HPDE6-E6E7 (cell line): Measurements from ENCODE around the gene COPS9.

Source experiments
- DNase-seq: peaks from one replicate; pipeline ENCODE4 v3.0.0; 2011; ENCODE audit warnings: missing footprints; ENCODE audit errors: extremely low spot score

Gene COPS9

GRCh38 chr2:240147911-240148587 lies 11.9 kb upstream of the COPS9 start:
- DNase-seq: no peak

GRCh38 chr2:240147382-240147781 lies 11.3 kb upstream of the COPS9 start:
- DNase-seq: no peak

- no peak for DNase-seq
Observed at GRCh38 chr2:240146627-240147278, 10.6 kb upstream of the COPS9 start.

GRCh38 chr2:240146141-240146561 lies 10.0 kb upstream of the COPS9 start:
- DNase-seq: no peak

- no peak for DNase-seq
Observed at GRCh38 chr2:240145461-240145860, 9.4 kb upstream of the COPS9 start.

- no peak for DNase-seq
Observed at GRCh38 chr2:240144649-240145261, 8.7 kb upstream of the COPS9 start.

GRCh38 chr2:240143801-240144648 lies 7.9 kb upstream of the COPS9 start:
- peak; percentile 58 for DNase-seq

GRCh38 chr2:240143276-240143675 lies 7.2 kb upstream of the COPS9 start:
- DNase-seq: no peak

GRCh38 chr2:240142859-240143258 lies 6.8 kb upstream of the COPS9 start:
- no peak for DNase-seq

- DNase-seq: no peak
Observed at GRCh38 chr2:240142256-240142775, 6.2 kb upstream of the COPS9 start.

- DNase-seq: no peak
Observed at GRCh38 chr2:240141736-240142135, 5.6 kb upstream of the COPS9 start.

- DNase-seq: no peak
Observed at GRCh38 chr2:240140920-240141319, 4.8 kb upstream of the COPS9 start.

GRCh38 chr2:240140511-240140910 lies 4.4 kb upstream of the COPS9 start, which contains the start of gene OTOS:
Gene OTOS, minus strand, starts transcription at chr2:240140658. Its CDS starts 332 bp downstream, at chr2:240140326.
- DNase-seq: no peak

- no peak for DNase-seq
Observed at GRCh38 chr2:240139666-240140393, 3.7 kb upstream of the COPS9 start.

GRCh38 chr2:240139011-240139441 lies 2.9 kb upstream of the COPS9 start:
- DNase-seq: no peak

GRCh38 chr2:240138254-240138984 lies 2.3 kb upstream of the COPS9 start:
- DNase-seq: peak; percentile 55

GRCh38 chr2:240137596-240138253 lies 1.6 kb upstream of the COPS9 start:
- DNase-seq: no peak

- no peak for DNase-seq
Observed at GRCh38 chr2:240136671-240137292, 677 bp upstream of the COPS9 start.

- DNase-seq: no peak
Observed at GRCh38 chr2:240135706-240136012, 446 bp downstream of the COPS9 start.
